SU-DHL-6 (cell line): Measurements from ENCODE around the gene SPTLC2.

ENCODE experiments used
- H2AFZ ChIP-seq: fragments of 200-600 bp; sonication (generic); 2 replicates; pipeline ENCODE4 v1.6.1; 2014; ENCODE audit warnings: low read depth, mild to moderate bottlenecking, moderate library complexity, mixed read lengths, antibody characterized with exemption, low read length; ENCODE audit not compliant: severe bottlenecking
- H3F3A ChIP-seq: fragments of 200-600 bp; shearing (Covaris generic); 2 replicates; pipeline ENCODE4 v1.6.0; 2016; ENCODE audit warnings: antibody characterized with exemption, mild to moderate bottlenecking; ENCODE audit not compliant: insufficient read depth
- H3K27ac ChIP-seq: fragments of 200-600 bp; sonication (generic); 2 replicates; pipeline ENCODE4 v1.5.1; 2016; ENCODE audit warnings: low read depth, mild to moderate bottlenecking, low read length, moderate library complexity, mixed read lengths
- H3K27me3 ChIP-seq: fragments of 200-600 bp; sonication (generic), shearing (Covaris generic); 2 replicates; pipeline ENCODE4 v1.6.0; 2014; ENCODE audit warnings: mild to moderate bottlenecking, low read length
- H3K36me3 ChIP-seq: fragments of 200-600 bp; sonication (generic); 2 replicates; pipeline ENCODE4 v1.6.1; 2014; ENCODE audit warnings: mild to moderate bottlenecking, low read length, mixed read lengths
- H3K4me2 ChIP-seq: fragments of 300-600, 200-600 bp; shearing (Covaris generic), sonication (generic); 2 replicates; pipeline ENCODE4 v1.6.0; 2014; ENCODE audit warnings: low read length, low read depth, mild to moderate bottlenecking; ENCODE audit not compliant: poor library complexity, severe bottlenecking
- H3K4me3 ChIP-seq: fragments of 200-600 bp; sonication (generic); 2 replicates; pipeline ENCODE4 v1.5.1; 2014; ENCODE audit warnings: antibody characterized with exemption, low read length, mild to moderate bottlenecking, mixed read lengths; ENCODE audit not compliant: insufficient read depth, poor library complexity, severe bottlenecking
- H3K79me2 ChIP-seq: fragments of 200-600 bp; sonication (generic); 2 replicates; pipeline ENCODE4 v1.6.1; 2014; ENCODE audit warnings: mild to moderate bottlenecking, low read length, moderate library complexity; ENCODE audit not compliant: insufficient read depth
- H3K9ac ChIP-seq: fragments of 200-600 bp; sonication (generic); 2 replicates; pipeline ENCODE4 v1.7.0; 2014; ENCODE audit warnings: mild to moderate bottlenecking, low read length
- H3K9me2 ChIP-seq: fragments of 200-600 bp; sonication (generic); replicated peaks from 2 replicates; pipeline ENCODE4 v1.6.1; 2014; ENCODE audit warnings: low read length; ENCODE audit not compliant: insufficient read depth
- H3K9me3 ChIP-seq: fragments of 200-600 bp; sonication (generic); 2 replicates; pipeline ENCODE4 v1.6.1; 2014; ENCODE audit warnings: low read length, mixed read lengths; ENCODE audit not compliant: insufficient read depth
- H4K20me1 ChIP-seq: fragments of 200-600 bp; sonication (generic); 2 replicates; pipeline ENCODE4 v1.6.1; 2014; ENCODE audit warnings: low read depth, mild to moderate bottlenecking, antibody characterized with exemption, low read length, moderate library complexity, mixed read lengths
- EZH2phosphoT487 ChIP-seq: fragments of 200-600 bp; sonication (generic), shearing (Covaris generic); conservative IDR thresholded peaks from 2 replicates; pipeline ENCODE4 v1.6.1; 2018; ENCODE audit warnings: mild to moderate bottlenecking, antibody characterized with exemption, low read length, moderate library complexity, mixed read lengths
- TF ChIP-seq, protein P1 (sequence below): fragments of 200-600 bp; sonication (generic); IDR thresholded peaks from one replicate; pipeline ENCODE4 v1.5.1; 2017; ENCODE audit warnings: antibody characterized with exemption, mild to moderate bottlenecking, low read length, moderate library complexity; ENCODE audit not compliant: insufficient read depth, poor library complexity, severe bottlenecking

Gene SPTLC2

DNA sequence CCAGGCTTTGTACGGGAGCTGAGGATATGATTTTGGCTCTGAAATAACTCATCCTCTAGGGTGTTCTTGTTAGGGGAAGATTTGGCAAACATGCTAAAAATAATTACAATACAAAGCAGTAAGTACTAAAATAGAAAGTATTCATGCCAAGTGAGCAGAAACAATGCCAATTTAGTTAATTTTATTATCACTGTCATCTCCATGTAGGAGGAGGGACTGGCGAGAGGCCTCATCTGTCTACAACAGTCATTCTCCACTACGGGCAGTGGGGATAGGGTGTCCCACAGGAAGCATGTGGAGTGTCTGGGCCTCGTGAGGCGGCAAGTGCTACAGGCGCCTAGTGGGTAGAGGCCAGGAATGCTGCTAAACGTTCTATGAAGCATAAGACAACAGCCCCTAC, 121.1 kb downstream of the SPTLC2 start:
- no peak overlapping the region for H3K9ac ChIP-seq
- H3K36me3 ChIP-seq: no peaks in the 10 kb centered on the region

GRCh38 chr14:77491056-77491455, 125.4 kb downstream of the SPTLC2 start:
- H3K79me2 ChIP-seq: no peaks in the 10 kb centered on the region
- no peaks in the 10 kb centered on the region for H3K9me3 ChIP-seq
- H3K27ac ChIP-seq: no peak overlapping the region
- no peaks in the 10 kb centered on the region for H3F3A ChIP-seq
- H3K4me3 ChIP-seq: no peak overlapping the region
- H3K27me3 ChIP-seq: no peaks in the 10 kb centered on the region
- H3K9ac ChIP-seq: no peak overlapping the region
- no peaks in the 10 kb centered on the region for H4K20me1 ChIP-seq
- TF ChIP-seq, protein P1, sequence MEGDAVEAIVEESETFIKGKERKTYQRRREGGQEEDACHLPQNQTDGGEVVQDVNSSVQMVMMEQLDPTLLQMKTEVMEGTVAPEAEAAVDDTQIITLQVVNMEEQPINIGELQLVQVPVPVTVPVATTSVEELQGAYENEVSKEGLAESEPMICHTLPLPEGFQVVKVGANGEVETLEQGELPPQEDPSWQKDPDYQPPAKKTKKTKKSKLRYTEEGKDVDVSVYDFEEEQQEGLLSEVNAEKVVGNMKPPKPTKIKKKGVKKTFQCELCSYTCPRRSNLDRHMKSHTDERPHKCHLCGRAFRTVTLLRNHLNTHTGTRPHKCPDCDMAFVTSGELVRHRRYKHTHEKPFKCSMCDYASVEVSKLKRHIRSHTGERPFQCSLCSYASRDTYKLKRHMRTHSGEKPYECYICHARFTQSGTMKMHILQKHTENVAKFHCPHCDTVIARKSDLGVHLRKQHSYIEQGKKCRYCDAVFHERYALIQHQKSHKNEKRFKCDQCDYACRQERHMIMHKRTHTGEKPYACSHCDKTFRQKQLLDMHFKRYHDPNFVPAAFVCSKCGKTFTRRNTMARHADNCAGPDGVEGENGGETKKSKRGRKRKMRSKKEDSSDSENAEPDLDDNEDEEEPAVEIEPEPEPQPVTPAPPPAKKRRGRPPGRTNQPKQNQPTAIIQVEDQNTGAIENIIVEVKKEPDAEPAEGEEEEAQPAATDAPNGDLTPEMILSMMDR: no peak
- no peak for TF ChIP-seq EZH2phosphoT487
- no peaks in the 10 kb centered on the region for H3K9me2 ChIP-seq
- no peaks in the 10 kb centered on the region for H3K36me3 ChIP-seq
- no peak overlapping the region for H3K4me2 ChIP-seq
- no peak overlapping the region for H2AFZ ChIP-seq

More for the DNA sequence above, 121.1 kb downstream of the SPTLC2 start:
- Histone ChIP-seq H3F3A (peaks cover 3% of the 10 kb centered on the region; the same call in 1 of the 2 replicates), H3K27me3 (no peaks in the 10 kb centered on the region), H3K4me2 (no peak overlapping the region), H3K27ac (no peak overlapping the region), H3K79me2 (no peaks in the 10 kb centered on the region), H3K9me2 (no peaks in the 10 kb centered on the region), H2AFZ (no peak overlapping the region), H3K9me3 (no peaks in the 10 kb centered on the region), H3K4me3 (no peak overlapping the region), H4K20me1 (no peaks in the 10 kb centered on the region)
- TF ChIP-seq EZH2phosphoT487: no peak
- TF ChIP-seq, protein P1: no peak

DNA sequence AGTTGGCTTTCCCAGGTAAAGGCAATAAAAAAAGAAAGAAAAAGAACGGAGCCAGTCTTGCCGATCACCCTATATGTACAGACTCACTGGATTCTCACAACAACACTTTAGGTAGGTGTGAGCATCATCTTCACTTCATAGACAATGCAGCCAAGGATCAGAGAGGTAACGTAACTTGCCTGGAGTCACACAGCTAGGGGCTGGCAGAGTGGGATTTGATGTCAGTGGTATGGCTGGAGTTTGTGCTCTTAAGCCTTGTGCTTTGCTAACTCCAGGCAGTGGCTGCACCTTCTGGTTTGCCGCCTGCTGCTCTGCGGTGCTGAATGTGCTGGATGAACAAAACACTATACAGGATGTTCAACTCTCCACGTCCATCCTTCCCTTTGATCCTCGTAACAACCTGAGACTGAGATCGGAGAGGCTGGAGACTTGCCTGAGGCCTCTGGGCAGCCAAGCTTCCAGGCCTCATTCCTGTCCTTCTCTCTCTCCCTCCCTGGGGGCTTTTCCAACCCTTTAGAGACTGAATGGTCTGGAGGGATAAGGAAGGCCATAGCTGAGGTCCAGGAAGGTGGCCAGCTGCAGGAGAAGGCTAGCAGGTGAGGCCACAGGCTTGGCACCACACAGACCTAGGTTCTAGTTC, 126.0 kb downstream of the SPTLC2 start:
- Histone ChIP-seq H2AFZ (no peak overlapping the region), H3K27ac (no peak overlapping the region), H3K4me3 (no peak overlapping the region), H3K79me2 (no peaks in the 10 kb centered on the region), H3K4me2 (no peak overlapping the region), H3K27me3 (no peaks in the 10 kb centered on the region), H3K36me3 (no peaks in the 10 kb centered on the region), H3K9me2 (no peaks in the 10 kb centered on the region), H4K20me1 (no peaks in the 10 kb centered on the region), H3K9me3 (no peaks in the 10 kb centered on the region), H3F3A (no peaks in the 10 kb centered on the region), H3K9ac (no peak overlapping the region)
- TF ChIP-seq, protein P1: no peak
- TF ChIP-seq EZH2phosphoT487: no peak
